COLO829 (cell line): Measurements from ENCODE around the gene LGALS9.

Experiments
- DNase-seq: peaks from one replicate; pipeline ENCODE4 v3.0.0; 2012; ENCODE audit warnings: low spot score

LGALS9 gene

GRCh38 chr17:27630607-27631410 is at the start of gene LGALS9:
Gene LGALS9, plus strand, starts transcription at chr17:27631188. Its CDS starts 78 bp downstream, at chr17:27631266.
- no peak for DNase-seq

DNA sequence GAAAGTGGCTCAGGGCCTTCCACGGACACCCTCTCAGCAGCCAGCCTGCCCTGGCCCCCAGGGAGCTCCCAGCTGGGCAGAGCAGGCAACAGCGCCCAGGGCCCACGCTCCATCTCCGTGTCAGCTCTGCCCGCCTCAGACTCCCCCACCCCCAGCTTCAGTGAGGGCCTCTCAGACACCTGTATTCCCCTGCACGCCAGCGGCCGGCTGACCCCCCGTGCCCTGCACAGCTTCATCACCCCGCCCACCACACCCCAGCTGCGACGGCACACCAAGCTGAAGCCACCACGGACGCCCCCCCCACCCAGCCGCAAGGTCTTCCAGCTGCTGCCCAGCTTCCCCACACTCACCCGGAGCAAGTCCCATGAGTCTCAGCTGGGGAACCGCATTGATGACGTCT is 48.3 kb upstream of the LGALS9 start:
- DNase-seq: no peak

DNA sequence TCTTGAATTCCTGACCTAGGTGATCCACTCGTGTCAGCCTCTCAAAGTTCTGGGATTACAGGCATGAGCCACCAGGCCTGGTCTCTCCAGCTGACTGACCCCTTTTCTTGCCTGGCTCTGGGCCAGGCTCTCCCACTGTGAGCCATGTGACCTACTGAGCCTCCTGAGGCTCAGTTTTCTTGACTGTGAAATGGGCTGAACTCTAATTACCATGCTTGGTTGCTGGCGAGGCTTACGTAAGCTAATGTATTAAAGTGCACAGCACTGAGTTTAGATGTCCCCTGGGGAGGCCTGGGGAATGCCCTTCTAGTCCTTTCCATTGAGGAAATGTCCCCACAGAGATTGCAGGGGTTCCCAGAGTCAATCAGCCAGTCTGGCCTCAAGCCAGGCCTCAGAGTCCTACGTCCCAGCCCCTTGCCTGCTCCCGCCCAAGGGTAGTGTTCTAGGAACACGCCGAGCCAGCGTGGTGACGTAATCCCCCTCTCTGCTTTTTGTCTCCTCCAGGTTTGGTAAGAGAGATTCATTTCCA is 45.8 kb upstream of the LGALS9 start:
- no peak for DNase-seq

DNA sequence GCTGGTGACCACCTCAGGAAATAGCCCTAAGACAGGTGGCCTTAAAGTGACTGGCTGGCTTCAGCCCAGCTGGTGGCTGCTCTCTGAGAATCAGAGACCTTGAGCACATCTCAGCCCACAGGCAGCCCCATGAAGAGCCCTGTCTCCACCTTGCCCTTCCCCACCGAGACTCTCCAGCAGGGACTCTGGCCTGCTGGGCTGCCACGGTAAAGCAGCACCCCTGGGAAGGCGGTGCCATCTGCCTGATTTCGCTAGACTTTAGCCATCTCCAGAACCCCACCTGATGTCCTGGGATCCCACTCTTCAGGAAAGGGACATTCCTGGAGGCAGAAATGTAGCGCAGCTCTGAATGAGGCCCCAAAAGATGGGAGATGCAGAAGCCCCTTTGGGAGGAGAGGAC is 45.2 kb upstream of the LGALS9 start:
- DNase-seq: no peak

GRCh38 chr17:27586203-27586721 is 44.7 kb upstream of the LGALS9 start:
- no peak for DNase-seq

- no peak for DNase-seq
Measured at GRCh38 chr17:27588354-27588753, 42.6 kb upstream of the LGALS9 start.

- DNase-seq: no peak
Measured at GRCh38 chr17:27590864-27591263, 40.1 kb upstream of the LGALS9 start.

GRCh38 chr17:27591986-27592385 is 39.0 kb upstream of the LGALS9 start:
- DNase-seq: no peak

DNA sequence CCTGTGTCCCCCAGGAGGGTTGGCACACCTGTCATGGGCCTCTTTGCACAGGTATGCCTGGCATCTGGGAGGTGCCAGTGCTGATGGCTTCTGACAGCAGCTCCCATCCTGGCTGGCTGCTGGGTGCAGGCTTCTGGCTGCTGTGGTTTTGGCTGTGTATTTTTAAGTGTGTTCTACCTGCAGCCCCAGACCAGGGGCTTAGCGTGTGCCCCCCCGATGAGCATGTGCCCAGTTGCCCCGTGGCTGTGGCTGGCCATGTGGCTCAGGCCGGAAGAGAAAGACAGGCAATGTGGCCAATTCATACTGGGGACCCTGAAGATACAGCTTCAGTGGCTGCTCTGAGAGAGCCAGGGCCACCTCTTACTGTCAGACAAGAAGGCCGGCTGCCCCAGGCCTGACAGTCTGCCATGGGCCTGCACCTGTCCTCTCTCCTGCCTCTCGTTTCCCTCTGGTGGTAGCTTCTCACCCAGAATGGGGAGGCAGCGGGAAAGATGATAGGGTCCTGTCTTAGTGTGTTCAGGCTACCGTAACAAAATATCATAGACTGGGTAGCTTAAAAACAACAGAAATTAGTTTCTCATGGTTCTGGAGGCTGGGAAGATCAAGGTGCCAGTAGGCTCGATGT is 37.6 kb upstream of the LGALS9 start:
- no peak for DNase-seq

DNA sequence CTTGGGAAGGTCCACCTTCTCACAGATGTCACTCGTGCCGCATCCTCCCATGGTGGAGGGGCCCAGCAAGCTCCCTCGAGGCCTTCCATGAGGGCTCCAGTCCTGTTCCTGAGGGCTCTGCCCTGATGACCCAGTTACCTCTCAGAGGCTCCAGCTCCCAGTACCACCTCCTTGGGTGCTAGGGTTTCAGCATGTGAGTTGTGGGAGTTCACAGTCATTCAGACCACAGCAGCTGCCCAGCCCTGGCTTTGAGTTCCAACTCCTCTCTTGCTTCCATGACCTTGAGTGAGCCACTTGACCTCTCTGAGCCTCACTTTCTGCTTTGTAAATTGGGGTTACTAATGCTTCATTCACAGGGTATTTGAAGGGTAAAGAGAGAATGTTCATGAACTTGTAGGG is 37.1 kb upstream of the LGALS9 start:
- DNase-seq: no peak

GRCh38 chr17:27595208-27595607 is 35.8 kb upstream of the LGALS9 start:
- no peak for DNase-seq

- no peak for DNase-seq
Measured at GRCh38 chr17:27596096-27596495, 34.9 kb upstream of the LGALS9 start.

DNA sequence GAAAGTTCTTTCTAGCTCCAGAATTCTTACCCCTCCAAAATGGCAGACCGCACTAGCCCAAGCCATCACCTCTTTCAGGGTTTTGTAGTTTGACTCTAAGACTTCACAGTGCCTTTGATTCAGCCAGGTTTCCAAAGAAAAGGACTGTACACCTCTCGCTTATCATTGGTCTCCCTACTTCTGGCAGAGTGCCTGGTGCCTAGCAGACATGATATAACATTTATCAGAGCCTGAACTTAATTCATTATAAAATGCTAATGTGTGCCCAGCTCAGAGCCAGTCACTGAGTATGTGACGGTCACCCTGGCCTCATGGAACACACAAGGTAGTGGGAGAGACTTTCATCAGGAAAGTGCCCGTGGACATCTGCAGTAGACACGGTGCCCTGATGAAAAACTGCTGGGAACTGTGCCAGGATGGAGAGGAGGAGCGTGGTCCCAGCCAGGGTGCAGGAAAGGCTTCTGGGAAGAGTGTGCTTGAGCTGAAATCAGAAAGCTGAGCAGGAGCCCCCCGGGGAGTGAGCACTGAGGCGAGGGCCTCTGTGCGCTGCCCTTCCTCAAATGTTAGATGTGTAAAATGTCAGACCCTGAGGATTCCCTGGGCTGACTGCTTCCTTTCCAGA is 34.3 kb upstream of the LGALS9 start:
- no peak for DNase-seq

DNA sequence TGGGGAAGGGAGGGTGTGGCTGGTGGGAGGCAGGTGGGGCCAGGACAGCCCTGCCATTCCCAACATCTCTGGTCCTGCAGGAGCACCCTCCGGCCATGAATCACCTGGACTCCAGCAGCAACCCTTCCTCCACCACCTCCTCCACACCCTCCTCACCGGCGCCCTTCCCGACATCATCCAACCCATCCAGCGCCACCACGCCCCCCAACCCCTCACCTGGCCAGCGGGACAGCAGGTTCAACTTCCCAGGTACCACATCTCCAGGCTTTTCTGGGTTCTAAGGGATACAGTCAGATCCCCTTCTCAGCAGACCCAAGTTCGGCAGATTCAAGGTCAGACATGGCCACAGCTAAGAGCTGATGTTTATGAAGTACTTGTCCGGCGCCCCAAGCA is 33.8 kb upstream of the LGALS9 start:
- no peak for DNase-seq

DNA sequence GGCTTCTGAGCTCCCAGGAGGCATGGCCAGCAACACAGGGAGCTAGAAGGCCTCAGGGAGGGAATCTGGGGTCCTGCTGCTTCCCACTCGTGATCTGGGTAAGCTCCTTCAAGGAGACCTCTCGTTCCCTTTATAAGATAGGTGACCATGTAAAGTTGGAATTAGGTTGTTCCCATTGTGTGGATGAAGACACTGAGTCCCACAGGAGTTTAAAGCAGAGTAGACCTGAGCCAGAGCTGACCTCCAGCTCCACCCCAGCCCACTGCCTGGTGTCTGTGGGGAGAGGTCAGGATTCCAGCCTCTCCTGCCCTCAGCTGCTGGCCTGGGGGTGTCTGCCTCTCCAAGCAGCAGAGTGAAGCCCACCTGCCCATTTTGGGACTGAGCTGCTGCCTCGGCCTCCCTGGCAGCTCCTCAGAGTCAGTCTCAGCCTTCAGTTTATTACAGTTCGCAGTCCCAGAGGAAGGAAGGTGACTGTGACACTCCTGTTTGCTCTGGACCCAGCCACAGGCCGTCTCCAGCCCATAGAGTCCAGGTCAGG is 33.1 kb upstream of the LGALS9 start:
- DNase-seq: no peak

DNA sequence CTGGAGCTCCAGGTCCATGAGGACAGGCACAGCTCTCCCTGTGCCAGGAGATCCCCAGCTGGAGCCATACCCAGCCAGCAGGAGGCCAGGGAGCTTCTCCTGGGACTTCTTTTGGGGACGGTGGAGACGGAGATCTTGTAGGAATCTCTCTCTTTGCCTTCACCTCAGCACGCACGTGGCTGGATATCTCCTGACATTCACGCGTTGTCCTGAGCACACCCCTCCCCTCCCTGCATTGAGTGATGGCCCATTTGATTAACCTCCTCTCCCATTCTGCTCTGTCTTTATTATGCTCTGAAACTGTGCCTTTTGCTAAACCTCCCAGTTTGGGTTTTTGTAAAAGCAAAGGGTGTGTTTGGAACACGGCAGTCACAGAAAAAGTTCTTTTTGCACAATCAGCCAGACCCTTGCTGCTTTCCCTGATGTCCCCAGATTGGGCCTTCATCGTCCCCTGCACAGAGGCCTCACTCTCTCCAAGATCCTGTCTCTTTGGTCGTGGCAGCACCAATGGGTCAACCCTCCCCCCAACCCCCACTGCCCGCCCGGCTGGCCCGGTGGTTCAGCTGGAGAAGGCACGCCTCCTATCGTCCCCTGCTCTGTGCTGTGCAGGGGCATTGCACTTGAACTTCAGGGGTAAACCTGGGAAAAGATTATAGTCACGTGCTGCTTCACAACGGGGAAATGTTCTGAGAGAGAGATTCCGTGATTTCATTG is 32.5 kb upstream of the LGALS9 start:
- no peak for DNase-seq

DNA sequence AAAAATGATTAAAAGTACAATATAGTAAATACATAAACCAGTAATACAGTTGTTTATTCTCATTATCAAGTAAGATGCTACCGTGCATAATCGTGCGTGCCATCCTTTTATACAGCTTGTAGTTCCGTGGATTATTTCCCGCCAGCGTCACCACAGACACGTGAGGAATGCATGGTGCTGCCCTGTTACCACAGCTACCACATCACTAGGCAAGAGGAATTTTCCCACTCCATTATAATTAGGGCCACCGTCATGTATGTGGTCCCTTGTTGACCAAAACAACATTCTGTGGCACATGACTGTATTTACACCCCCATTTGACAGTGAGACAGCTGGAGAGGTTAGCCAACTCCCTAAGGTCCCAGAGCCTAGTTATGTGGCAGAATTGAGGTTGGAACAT is 30.5 kb upstream of the LGALS9 start:
- DNase-seq: no peak

DNA sequence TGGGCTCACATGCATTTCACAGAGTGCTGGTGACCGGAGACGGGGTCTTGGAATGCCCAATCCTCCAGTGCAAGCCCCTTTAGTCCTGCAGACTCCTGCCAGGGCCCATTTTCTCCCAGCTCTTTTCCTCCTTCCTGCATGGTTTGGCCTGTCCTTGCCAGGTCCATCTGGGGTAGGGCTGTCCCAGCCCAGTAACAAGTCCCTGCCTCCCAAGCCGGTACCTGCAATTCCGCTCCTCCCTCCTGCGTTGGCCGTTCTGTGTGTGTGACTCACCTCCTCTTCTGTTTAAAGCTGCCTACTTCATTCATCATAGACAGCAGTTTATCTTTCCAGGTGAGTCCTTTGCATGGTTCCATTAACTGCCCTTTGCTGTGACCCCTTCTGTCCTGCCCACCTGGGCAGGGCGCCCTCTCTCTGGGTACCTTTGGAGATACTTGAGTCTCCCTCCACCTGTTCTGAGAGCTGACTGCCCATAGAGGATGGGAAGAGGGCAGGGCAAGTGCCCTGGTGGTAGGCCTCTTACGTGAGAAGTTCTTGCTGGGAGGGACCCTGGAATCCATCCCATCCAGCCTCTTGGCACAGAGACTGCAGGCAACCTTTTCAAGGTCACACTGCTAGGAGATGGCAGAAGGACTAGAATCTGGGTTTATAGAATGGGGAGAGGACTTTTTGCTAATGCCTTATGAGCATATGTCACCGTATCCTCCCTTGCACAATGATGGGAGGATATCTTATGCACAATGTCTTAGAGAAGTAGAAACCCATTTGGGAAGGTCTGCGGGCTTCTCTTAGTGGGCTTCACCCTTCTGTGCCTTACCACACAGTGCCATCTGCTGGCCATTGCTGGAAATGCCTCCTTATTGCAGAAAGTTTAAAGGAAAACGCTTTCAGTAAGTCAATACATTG is 29.7 kb upstream of the LGALS9 start:
- DNase-seq: peak; percentile 85

DNA sequence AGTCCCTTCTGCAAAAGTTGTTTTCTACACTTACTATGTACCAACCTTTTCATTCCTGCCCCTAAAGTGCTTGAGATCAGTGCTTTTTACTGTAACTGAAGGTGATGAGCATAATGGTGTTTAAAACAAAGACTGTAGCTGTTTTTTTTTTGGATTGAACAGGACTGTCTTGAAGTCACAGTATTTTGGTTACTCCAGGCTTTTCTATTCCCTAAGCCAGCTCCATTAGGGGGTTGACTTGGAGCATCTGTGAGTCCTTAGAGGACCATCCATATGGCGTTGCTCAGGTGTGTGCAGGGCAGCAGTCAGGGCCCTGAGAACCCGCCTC is 29.0 kb upstream of the LGALS9 start:
- DNase-seq: no peak

- peak; percentile 90 for DNase-seq
Measured at GRCh38 chr17:27602721-27603420, 28.1 kb upstream of the LGALS9 start.
